Measurements from ENCODE around the gene PDE4B.

The PDE4B gene

GRCh38 chr1:66364578-66365391 lies 572.1 kb downstream of the PDE4B start:
- TF ChIP-seq, protein P1, sequence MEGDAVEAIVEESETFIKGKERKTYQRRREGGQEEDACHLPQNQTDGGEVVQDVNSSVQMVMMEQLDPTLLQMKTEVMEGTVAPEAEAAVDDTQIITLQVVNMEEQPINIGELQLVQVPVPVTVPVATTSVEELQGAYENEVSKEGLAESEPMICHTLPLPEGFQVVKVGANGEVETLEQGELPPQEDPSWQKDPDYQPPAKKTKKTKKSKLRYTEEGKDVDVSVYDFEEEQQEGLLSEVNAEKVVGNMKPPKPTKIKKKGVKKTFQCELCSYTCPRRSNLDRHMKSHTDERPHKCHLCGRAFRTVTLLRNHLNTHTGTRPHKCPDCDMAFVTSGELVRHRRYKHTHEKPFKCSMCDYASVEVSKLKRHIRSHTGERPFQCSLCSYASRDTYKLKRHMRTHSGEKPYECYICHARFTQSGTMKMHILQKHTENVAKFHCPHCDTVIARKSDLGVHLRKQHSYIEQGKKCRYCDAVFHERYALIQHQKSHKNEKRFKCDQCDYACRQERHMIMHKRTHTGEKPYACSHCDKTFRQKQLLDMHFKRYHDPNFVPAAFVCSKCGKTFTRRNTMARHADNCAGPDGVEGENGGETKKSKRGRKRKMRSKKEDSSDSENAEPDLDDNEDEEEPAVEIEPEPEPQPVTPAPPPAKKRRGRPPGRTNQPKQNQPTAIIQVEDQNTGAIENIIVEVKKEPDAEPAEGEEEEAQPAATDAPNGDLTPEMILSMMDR (IDR thresholded peaks at IDR 0.05): no peak

- TF ChIP-seq, protein P1 (IDR thresholded peaks at IDR 0.05): no peak
Measured at GRCh38 chr1:66365635-66366034, 572.9 kb downstream of the PDE4B start.

DNA sequence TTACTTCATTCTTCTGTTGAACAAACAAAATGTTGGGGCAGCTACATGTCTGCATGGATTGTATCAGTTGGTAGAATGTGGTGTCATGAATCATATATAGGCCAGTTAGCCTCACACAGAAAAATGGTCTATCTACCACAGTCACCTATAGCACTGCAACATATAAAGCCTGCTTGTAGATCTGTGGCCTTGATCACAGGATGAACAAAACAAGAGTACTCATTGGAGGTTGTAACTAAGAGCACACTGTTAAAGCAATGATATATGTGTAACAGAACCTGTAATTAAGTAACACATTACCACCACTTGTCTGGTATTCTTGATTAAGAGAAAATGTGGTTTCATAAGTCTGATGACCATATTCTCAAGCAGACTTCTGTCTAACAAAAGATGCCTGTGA lies 573.9 kb downstream of the PDE4B start:
- TF ChIP-seq, protein P1 (IDR thresholded peaks at IDR 0.05): no peak

DNA sequence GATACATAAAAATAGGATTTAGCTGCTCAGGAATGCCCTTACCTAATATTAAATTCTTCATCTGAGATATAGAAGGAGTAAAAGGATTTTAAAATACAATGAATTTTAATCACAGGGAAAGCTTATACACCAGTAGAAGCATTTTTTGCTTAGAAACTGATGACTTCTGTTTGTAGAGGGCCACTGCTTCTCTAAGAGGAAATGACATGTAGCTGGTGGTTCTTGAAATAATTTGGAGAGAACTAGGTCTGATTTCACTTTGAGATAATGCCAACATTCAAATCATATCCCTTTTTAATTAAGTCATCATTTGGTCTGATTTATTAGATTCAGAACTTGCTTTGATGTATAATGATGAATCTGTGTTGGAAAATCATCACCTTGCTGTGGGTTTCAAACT lies 574.7 kb downstream of the PDE4B start:
- TF ChIP-seq, protein P1 (IDR thresholded peaks at IDR 0.05): no peak

GRCh38 chr1:66368261-66368660 lies 575.6 kb downstream of the PDE4B start:
- TF ChIP-seq, protein P1 (IDR thresholded peaks at IDR 0.05): no peak

DNA sequence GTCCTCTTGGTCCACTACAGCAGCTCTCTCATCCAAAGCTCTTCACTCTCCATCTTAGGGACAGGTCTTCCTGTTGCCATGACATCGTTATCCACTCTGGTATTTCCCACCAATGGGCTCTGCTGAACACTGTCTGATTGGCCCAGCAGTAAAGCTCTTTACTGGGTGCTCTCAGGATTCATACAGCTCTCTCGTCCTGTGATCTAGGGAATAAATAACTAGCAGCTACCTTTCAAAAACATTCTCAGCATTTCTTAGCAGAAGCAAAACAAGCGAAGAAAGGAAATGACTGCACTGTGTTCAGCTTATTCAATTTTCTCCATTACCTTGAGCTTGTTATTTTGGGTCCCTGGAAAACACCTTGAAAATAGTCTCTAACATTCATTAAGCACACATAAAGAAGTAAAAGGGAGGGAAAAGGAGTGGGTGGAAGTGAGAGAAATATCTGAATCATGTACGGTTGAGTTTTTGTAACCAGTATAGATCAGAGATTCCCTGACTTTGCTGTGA lies 577.8 kb downstream of the PDE4B start:
- TF ChIP-seq, protein P1 (IDR thresholded peaks at IDR 0.05): no peak

- TF ChIP-seq, protein P1 (IDR thresholded peaks at IDR 0.05): no peak
Measured at GRCh38 chr1:66371233-66372005, 578.7 kb downstream of the PDE4B start.

Data from LNCAP (cell line).